Lower lobe of right lung (tissue), 2 donors: ENCODE data around the gene ERMP1. TPM values are rescaled to one million over a fixed set of nuclear protein-coding genes. Genes with fewer than 3 reads are reported as not detected.

Source experiments
- ATAC-seq, 2 donors: fragments of 200-7000 bp; cut with Tn5 transposase; one replicate each; pipeline ENCODE4 v1.9.1; 2020 to 2022; ENCODE audit warnings: mild to moderate bottlenecking in 2 of 2, moderate library complexity in 2 of 2
- DNase-seq: peaks from one replicate; pipeline ENCODE4 v3.0.0-alpha.2; 2020
- H3K27ac ChIP-seq: fragments of 200-600 bp; one replicate; pipeline ENCODE4 v1.8.0; 2022
- H3K27me3 ChIP-seq: fragments of 200-600 bp; one replicate; pipeline ENCODE4 v1.8.0; 2022; ENCODE audit warnings: low read depth
- H3K36me3 ChIP-seq: fragments of 200-600 bp; one replicate; pipeline ENCODE4 v1.8.0; 2022; ENCODE audit warnings: mild to moderate bottlenecking
- H3K4me1 ChIP-seq: fragments of 200-600 bp; one replicate; pipeline ENCODE4 v1.8.0; 2022
- H3K4me3 ChIP-seq: fragments of 200-600 bp; one replicate; pipeline ENCODE4 v1.8.0; 2022; ENCODE audit warnings: mild to moderate bottlenecking
- H3K9me3 ChIP-seq: fragments of 200-600 bp; one replicate; pipeline ENCODE4 v1.8.0; 2022
- CTCF ChIP-seq: fragments of 200-600 bp; IDR thresholded peaks from one replicate; pipeline ENCODE4 v1.8.0; 2022; ENCODE audit warnings: antibody characterized with exemption, mild to moderate bottlenecking
- intact Hi-C: fragments of 100-400 bp; cut with DNase I; formaldehyde crosslinking; loops from one replicate; pipeline ENCODE4 v1.11.0; 2022
- total RNA-seq: library from RNA; stranded (reverse); fragmentation: NEBNext Ultra II Directional; extraction: Animal tissue kit (Norgen Biotek cat#: 25700); gene quantifications from one replicate; pipeline ENCODE4 v1.2.1, GENCODE V29; 2021
- donor health status: DM: no; HTN: yes; CAD: no; lungs with severe emphysema.

The ERMP1 gene
- total RNA-seq, 1 donor from 2014 or later = 26.2 TPM

GRCh38 chr9:5743109-5743508 is 89.8 kb downstream of the ERMP1 start:
- ATAC-seq = no peak
- Histone ChIP-seq H3K36me3 (peaks cover 73% of the 10 kb centered on the region), H3K27ac (no peak overlapping the region), H3K4me3 (no peak overlapping the region), H3K27me3 (no peaks in the 10 kb centered on the region), H3K9me3 (no peaks in the 10 kb centered on the region), H3K4me1 (no peaks in the 10 kb centered on the region)
- intact Hi-C loops = no loop called here
- no peak for DNase-seq
- no peak for TF ChIP-seq CTCF

GRCh38 chr9:5736563-5737346 is 96.2 kb downstream of the ERMP1 start:
- Histone ChIP-seq H3K27ac (no peak overlapping the region), H3K27me3 (no peaks in the 10 kb centered on the region), H3K4me3 (no peak overlapping the region), H3K9me3 (no peaks in the 10 kb centered on the region), H3K36me3 (peaks cover 22% of the 10 kb centered on the region), H3K4me1 (no peaks in the 10 kb centered on the region)
- no peak for ATAC-seq
- no peak for TF ChIP-seq CTCF
- intact Hi-C loops = no loop called here
- no peak for DNase-seq

GRCh38 chr9:5735072-5735471 is 97.8 kb downstream of the ERMP1 start:
- H3K27me3 ChIP-seq = no peaks in the 10 kb centered on the region
- ATAC-seq (no peak), DNase-seq (no peak)
- H3K4me1 ChIP-seq = peaks cover 4% of the 10 kb centered on the region
- no peak for TF ChIP-seq CTCF
- no peaks in the 10 kb centered on the region for H3K9me3 ChIP-seq
- peaks cover 18% of the 10 kb centered on the region for H3K36me3 ChIP-seq
- intact Hi-C loops = no loop called here
- H3K4me3 ChIP-seq = no peak overlapping the region
- H3K27ac ChIP-seq = no peak overlapping the region

Other genes with a start within 250 kb of the ERMP1 start
- gene RIC1, start 204.0 kb downstream of the ERMP1 start, total RNA-seq = 20.5 TPM
- not detected for gene MLANA, start 57.8 kb upstream of the ERMP1 start, total RNA-seq
- 15.3 TPM for gene RANBP6, start 182.5 kb upstream of the ERMP1 start, total RNA-seq